SK-N-SH treated with all-trans-retinoic acid at 6 μM for 48 hours (cell line): ENCODE data around the gene ARL4C.
A peak's percentile ranks its signal among the peaks of the same experiment; 100 is the strongest.

Experiments used
- ATAC-seq: fragments of 200-7000 bp; cut with Tn5 transposase; 3 replicates; pipeline ENCODE4 v1.9.1; 2020; ENCODE audit warnings: mild to moderate bottlenecking, moderate library complexity
- ARNTL ChIP-seq: fragments of 450-650 bp; formaldehyde crosslinking; IDR thresholded peaks from 2 replicates; pipeline ENCODE4 v1.5.0; 2020; ENCODE audit warnings: low read depth, mild to moderate bottlenecking, moderate library complexity, borderline replicate concordance
- CSDC2 ChIP-seq: fragments of 250-450 bp; sonication (Bioruptor Pico); IDR thresholded peaks from 2 replicates; pipeline ENCODE4 v1.5.0; 2020; ENCODE audit warnings: mild to moderate bottlenecking, moderate library complexity
- CSRNP3 ChIP-seq: fragments of 250-450 bp; sonication (Bioruptor Pico); IDR thresholded peaks from 2 replicates; pipeline ENCODE4 v1.5.1; 2021; ENCODE audit warnings: mild to moderate bottlenecking, moderate library complexity
- ESRRG ChIP-seq: fragments of 250-450 bp; sonication (Bioruptor Pico); IDR thresholded peaks from 2 replicates; pipeline ENCODE4 v1.6.1; 2021; ENCODE audit warnings: mild to moderate bottlenecking
- GLIS3 ChIP-seq: fragments of 250-450 bp; sonication (Bioruptor Pico); IDR thresholded peaks from 2 replicates; pipeline ENCODE4 v1.5.0; 2020; ENCODE audit warnings: mild to moderate bottlenecking, moderate library complexity
- ISL1 ChIP-seq: fragments of 250-450 bp; sonication (Bioruptor Pico); IDR thresholded peaks from 2 replicates; pipeline ENCODE4 v2.1.2; 2022; ENCODE audit warnings: mild to moderate bottlenecking, moderate library complexity
- OSR1 ChIP-seq: fragments of 250-450 bp; sonication (Bioruptor Pico); IDR thresholded peaks from 2 replicates; pipeline ENCODE4 v1.8.0; 2022; ENCODE audit warnings: moderate library complexity, mild to moderate bottlenecking, inconsistent platforms
- PATZ1 ChIP-seq: fragments of 250-450 bp; sonication (Bioruptor Pico); IDR thresholded peaks from 2 replicates; pipeline ENCODE4 v1.8.0; 2020; ENCODE audit warnings: mild to moderate bottlenecking, moderate library complexity, borderline replicate concordance
- PPARA ChIP-seq: fragments of 250-450 bp; sonication (Bioruptor Pico); IDR thresholded peaks from 2 replicates; pipeline ENCODE4 v1.5.0; 2020; ENCODE audit warnings: mild to moderate bottlenecking, borderline replicate concordance
- SNAI2 ChIP-seq: fragments of 250-450 bp; sonication (Bioruptor Pico); IDR thresholded peaks from 2 replicates; pipeline ENCODE4 v1.5.0; 2020; ENCODE audit warnings: mild to moderate bottlenecking, moderate library complexity
- TCF4 ChIP-seq: fragments of 250-450 bp; sonication (Bioruptor Pico); IDR thresholded peaks from 2 replicates; pipeline ENCODE4 v1.8.0; 2021; ENCODE audit warnings: mild to moderate bottlenecking, moderate library complexity, borderline replicate concordance
- ZNF565 ChIP-seq: fragments of 450-650 bp; formaldehyde crosslinking; conservative IDR thresholded peaks from 2 replicates; pipeline ENCODE4 v1.5.0; 2020; ENCODE audit warnings: low read depth, mild to moderate bottlenecking, moderate library complexity
- TF ChIP-seq, protein P1 (sequence below): fragments of 250-450 bp; sonication (Bioruptor Pico); IDR thresholded peaks from 2 replicates; pipeline ENCODE4 v1.5.1; 2020; ENCODE audit warnings: low read depth, mild to moderate bottlenecking, moderate library complexity
- TF ChIP-seq, protein P2 (sequence below): fragments of 250-450 bp; sonication (Bioruptor Pico); IDR thresholded peaks from 2 replicates; pipeline ENCODE4 v1.5.0; 2020; ENCODE audit warnings: mild to moderate bottlenecking, moderate library complexity

The ARL4C gene

GRCh38 chr2:234467289-234467688, 29.6 kb downstream of the ARL4C start (continued):
- TF ChIP-seq, protein P1, sequence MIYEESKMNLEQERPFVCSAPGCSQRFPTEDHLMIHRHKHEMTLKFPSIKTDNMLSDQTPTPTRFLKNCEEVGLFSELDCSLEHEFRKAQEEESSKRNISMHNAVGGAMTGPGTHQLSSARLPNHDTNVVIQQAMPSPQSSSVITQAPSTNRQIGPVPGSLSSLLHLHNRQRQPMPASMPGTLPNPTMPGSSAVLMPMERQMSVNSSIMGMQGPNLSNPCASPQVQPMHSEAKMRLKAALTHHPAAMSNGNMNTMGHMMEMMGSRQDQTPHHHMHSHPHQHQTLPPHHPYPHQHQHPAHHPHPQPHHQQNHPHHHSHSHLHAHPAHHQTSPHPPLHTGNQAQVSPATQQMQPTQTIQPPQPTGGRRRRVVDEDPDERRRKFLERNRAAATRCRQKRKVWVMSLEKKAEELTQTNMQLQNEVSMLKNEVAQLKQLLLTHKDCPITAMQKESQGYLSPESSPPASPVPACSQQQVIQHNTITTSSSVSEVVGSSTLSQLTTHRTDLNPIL (CRISPR knock-in tag) = no peak
- TF ChIP-seq, all 23 proteins: peak for 0

DNA sequence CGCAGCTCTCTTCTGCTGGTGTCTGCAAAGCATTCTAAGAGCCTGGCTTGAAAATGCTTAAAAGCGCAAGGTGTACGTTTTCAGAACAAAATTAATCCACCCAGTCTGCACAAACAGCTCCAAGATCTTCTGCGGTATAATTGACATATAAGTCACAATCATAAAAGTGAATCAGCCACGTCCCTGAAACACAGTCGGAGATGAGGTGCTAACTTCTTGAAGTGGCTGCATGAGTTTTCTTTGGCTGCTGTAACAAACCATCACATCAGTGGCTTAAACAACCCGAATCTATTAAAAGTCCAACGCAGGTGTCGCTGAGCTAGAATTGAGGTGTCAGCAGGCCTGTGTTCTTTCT, 32.6 kb downstream of the ARL4C start:
- no peak for ATAC-seq
- TF ChIP-seq ZNF565 (CRISPR knock-in tag) (no peak), ESRRG (no peak)
- TF ChIP-seq, all 23 proteins: peak for 0

DNA sequence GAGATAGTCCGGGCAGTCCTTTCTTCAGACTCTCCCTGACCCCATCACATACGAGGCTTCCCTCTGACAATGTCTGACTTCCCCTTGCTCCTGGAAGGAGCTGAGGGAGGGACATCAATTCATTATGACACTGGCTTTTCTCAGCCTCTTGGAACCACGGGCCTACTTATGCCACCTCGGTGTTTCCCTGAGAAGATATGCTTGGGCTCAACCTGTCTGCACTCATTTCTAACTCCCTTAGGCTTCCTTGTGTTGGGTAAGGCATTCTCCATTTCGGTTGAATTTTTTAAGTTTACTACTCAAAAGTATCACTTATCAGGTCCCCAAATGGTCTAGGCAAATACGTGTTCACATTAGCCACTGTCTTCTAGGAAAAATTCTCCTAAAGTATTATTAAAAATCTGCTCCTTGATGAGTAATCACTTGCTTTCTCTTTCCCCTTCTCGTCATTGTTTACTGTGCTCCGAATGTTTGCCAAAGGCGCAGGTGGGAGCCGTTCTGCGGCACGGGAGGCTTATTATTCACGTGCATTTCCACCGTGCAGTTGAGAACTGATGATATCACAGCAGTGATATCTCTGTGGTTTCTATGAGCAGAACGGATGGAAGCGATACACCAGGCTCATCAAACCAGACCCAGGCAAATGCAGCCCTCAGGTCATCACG, 33.1 kb downstream of the ARL4C start:
- no peak; the same call in 2 of the 3 replicates for ATAC-seq
- TF ChIP-seq ESRRG = no peak
- TF ChIP-seq OSR1 = no peak
- TF ChIP-seq CSDC2 (CRISPR knock-in tag) = no peak
- no peak for TF ChIP-seq CSRNP3 (CRISPR knock-in tag)
- peak; percentile 37; the same call in 1 of the 2 replicates for TF ChIP-seq TCF4 (CRISPR knock-in tag)

DNA sequence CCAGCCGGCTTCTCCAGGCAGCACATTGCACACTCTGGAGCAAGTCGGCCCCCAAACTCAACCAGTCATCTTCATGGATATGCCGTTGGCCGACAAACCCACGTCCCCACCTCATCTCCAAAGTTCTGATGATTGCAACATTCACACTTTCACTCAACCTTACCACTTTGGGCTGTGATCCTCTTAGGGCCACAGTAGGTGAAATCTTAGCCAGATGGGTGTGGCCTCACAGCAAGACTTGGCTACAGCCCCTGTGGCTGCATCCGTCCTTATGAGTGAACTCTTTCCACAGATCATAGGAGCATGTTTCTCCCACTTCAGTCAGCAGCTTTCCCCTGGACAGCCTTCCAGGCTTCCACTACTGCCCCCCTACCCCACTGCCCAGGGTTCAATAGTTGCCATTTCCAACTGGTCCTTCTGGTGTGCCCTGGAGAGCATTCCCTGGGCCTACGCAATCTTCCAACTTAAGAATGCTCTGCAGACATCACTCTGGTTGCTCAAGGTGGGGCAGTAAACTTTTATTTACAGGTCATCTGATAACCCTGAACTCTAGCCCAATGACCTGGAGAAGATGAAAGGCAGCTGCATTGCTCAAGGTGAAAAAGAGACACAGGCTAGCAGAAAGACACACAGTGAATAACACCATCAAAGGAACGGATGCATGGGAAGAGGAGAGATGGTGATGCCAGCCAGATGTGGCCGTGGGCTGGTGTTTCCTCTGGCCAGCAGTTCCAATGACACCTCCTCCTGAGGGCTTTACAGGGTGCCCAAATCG, 34.5 kb downstream of the ARL4C start:
- ATAC-seq = no peak
- TF ChIP-seq, protein P2, sequence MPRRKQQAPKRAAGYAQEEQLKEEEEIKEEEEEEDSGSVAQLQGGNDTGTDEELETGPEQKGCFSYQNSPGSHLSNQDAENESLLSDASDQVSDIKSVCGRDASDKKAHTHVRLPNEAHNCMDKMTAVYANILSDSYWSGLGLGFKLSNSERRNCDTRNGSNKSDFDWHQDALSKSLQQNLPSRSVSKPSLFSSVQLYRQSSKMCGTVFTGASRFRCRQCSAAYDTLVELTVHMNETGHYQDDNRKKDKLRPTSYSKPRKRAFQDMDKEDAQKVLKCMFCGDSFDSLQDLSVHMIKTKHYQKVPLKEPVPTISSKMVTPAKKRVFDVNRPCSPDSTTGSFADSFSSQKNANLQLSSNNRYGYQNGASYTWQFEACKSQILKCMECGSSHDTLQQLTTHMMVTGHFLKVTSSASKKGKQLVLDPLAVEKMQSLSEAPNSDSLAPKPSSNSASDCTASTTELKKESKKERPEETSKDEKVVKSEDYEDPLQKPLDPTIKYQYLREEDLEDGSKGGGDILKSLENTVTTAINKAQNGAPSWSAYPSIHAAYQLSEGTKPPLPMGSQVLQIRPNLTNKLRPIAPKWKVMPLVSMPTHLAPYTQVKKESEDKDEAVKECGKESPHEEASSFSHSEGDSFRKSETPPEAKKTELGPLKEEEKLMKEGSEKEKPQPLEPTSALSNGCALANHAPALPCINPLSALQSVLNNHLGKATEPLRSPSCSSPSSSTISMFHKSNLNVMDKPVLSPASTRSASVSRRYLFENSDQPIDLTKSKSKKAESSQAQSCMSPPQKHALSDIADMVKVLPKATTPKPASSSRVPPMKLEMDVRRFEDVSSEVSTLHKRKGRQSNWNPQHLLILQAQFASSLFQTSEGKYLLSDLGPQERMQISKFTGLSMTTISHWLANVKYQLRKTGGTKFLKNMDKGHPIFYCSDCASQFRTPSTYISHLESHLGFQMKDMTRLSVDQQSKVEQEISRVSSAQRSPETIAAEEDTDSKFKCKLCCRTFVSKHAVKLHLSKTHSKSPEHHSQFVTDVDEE = no peak
- TF ChIP-seq GLIS3 (CRISPR knock-in tag) (no peak), SNAI2 (CRISPR knock-in tag) (no peak)
- TF ChIP-seq, protein P1 (CRISPR knock-in tag) = no peak

- ATAC-seq = no peak
- TF ChIP-seq ISL1 (no peak), PATZ1 (CRISPR knock-in tag) (no peak), PPARA (no peak), ARNTL (no peak), ZNF565 (CRISPR knock-in tag) (no peak)
- TF ChIP-seq, all 23 proteins: peak for 0
Measured at GRCh38 chr2:234459401-234460009, 37.4 kb downstream of the ARL4C start.
